ENCODE results near the gene UBE2Z.
A peak's percentile ranks its signal among the peaks of the same experiment; 100 is the strongest.
"Not testable (repeated sequence)": the region's sequence is repeated elsewhere in the genome, so short reads cannot be mapped to it uniquely, and the experiment has no call there.

The UBE2Z gene

DNA sequence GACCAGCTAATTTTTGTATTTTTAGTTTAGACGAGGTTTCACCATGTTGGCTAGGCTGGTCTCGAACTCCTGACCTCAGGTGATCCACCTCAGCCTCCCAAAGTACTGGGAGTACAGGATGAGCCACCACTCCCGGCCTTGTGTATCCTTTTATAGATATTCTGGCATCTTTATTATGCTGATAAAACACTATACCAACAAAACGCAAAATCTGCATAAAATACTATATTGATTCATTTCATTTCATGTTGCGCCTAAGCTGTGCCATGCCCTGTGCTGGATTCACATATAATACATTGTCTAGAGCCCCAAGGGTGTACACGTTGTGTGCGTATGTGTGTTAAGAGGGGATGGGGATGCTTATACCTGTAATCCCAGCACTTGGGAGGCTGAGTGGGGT lies 3.8 kb upstream of the UBE2Z start:
- no peak for DNase-seq (ENCODE audit: low read depth)

DNA sequence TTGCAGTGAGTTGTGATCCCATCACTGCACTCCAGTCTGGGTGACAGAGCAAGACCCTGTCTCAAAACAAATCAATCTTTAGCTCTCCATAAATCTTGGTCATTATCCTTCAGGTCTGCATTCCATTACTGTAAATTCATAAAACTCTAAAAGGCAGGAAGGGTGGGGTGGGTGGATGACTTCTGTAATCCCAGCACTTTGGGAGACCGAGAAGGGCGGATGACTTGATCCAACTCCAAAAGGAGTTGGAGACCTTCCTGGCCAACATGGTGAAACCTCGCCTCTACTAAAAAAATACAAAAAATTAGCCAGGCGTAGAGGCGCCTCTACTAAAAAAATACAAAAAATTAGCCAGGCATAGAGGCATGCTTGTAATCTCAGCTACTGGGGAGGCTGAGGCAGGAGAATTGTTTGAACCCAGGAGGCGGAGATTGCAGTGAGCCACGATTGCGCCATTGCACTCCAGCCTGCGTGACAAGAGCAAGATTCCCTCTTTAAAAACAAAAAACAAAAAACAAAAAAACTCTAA lies 2.2 kb upstream of the UBE2Z start:
- no peak for DNase-seq (ENCODE audit: low read depth)

DNA sequence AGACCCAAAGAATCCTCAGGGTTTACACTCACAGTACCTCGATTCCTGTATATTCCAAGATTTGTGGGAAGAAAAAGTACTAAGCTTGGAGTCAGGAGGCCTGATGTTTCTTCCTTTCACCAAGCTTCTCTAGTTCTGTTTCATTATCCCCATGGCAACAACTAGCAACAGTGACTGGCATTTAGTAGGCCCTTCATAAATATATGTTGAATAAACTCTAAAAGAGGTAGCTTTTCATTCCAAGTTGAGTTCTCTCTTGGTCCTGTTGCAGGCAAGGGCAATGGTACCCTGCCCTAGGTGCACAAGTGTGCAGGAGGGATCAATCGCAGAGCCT lies 527 bp upstream of the UBE2Z start:
- DNase-seq (ENCODE audit: low read depth): no peak

DNA sequence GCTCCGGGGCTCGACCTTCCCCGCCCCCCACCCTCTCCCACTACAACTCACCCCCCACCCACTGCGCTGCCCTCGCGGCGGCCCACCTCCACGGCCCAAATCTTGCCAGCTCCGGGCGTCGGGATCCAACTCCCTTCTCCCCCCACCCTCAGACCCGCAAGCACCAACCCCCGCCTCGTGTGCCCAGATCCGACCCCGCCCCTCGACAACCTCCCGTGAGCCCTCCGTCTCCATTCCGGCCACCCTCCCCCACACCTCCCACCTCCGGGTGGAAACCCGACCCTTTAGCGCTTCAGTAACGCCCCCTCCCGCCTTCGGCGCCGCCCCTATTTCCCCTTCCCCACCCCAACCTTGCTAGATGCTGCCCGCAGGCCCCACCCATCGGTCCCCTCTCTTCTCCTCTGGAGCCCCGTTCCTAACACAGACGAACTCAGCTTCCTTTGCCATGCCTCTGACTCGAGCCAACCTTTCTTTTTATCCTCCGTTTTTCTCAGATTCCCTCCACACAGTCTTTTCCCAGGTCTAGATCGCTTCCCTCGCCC lies 717 bp downstream of the UBE2Z start:
- DNase-seq (ENCODE audit: low read depth): peak; percentile 72

DNA sequence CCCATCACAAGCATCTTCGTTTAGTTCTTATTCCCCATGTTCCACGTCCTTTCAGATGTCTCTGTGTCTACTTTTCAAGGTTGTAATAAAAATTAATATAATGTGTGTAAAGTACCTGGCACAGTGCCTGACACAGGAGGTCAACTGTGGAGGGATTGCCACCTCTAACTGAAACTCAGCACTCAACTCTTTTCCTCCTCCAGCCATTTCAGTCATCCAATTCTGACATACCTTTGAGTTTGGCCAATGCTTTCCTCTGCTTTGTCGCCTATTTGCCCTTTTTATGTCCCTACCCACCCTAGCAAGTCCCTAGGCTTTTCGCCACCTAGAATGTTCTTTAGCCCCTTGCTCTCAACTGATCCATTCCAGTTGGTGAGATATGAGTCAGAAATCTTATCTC lies 1.6 kb downstream of the UBE2Z start:
- DNase-seq (ENCODE audit: low read depth): no peak

DNA sequence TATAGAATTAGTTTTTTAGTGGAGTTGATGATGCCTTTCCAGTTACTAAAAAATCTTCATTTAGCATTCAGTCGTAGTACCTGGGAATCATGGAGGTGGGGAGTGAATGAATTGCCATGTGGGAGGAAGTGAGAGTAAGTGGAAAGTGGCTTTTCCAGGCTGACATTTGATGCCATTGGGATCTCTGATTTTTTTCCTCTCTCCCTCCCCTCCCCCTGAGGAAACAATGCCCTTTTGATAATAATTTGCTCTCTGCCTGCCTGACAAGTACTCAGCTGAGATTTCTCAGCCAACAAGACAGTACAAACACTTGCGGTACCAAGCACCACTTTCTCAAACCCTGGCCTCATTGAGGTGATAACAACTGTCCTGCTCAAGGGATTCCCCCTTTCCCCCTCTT lies 2.2 kb downstream of the UBE2Z start:
- no peak for DNase-seq (ENCODE audit: low read depth)

DNA sequence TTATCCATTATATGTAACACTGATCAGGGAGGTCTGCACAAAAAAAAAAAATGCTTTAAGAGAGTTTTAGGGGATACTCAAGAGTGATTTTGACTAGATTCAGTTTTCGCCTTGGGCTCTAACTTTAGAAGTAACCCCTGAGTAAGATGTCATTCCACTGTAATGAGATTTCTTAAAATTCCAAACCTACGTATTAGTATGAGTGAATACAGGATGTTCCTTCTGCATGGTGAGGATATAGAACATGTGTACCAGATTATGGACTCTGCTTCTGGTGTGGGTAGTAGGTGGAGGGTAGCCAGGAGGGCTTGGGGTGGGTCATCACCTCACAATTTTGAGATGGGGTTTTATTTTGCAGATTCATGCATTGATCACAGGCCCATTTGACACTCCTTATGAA lies 4.3 kb downstream of the UBE2Z start:
- DNase-seq (ENCODE audit: low read depth): no peak

DNA sequence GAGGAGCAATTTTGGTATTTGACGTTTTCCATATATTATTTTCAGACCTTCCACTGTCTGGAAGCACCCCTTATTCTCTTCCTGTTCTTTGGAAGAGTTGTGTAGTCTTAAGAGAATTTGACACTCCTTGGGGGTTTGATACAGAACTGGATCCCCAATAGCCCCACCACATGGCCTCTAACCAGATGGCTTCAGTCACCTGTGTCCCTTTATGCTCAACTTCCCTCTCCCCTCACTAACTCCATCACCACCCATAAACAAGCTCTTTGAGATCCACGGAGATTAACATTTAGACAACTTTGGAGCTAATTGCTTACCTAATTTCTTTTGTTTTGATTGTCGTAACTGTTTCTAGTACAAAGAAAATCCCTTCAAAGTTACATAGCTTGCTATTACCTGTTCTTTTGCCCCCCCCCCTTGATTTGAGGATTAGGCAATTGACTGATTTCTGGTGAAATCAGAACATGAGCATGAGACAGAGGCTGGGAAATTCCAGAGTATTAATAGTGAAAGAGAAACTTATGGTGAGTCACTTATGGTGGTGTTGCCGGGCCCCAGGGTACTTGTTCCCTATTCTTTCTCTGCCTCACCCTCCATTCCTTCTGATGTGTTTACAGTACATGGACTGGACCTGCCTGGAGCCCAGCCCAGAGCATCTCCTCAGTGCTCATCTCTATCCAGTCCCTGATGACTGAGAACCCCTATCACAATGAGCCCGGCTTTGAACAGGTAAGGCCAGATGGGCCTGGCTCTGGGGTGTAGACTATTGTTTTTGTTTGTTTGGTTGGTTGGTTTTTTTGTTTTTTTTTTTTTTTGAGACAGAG lies 7.5 kb downstream of the UBE2Z start:
- DNase-seq (ENCODE audit: low read depth): no peak

DNA sequence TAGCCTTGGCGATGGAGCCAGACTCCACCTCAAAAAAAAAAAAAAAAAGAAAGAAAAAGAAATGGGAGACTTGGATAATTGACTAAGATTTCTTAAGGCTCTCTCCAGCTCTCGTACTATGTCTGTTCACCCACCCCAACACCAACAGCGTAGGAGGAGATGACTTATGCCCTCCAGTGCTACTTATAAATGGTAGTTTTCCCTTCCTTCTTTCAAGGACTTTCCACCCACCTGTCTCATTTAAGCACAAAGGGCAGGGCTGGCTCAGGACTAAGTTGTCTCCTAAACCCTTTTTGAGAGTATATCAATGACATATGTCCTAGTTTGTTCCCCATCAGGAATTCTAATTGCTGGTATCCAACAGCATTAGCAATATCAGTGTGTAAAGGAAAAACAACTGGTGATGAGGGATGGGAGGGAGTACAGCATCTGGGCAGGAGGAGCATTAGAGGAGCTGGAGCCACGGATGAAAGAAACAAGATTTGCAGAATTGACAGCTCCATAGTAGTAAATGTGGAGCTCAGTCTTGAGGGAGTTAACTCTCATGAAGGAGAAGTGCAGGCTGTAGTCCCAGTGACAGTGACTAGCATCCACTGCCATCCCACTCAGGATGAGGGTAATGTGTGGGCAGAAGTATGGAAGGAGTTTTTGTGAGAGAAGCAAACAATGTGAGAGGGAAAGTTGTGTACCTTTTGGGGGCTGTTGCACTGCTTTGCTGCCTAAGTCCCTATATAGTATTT lies 17.2 kb downstream of the UBE2Z start:
- no peak for DNase-seq (ENCODE audit: low read depth)

DNA sequence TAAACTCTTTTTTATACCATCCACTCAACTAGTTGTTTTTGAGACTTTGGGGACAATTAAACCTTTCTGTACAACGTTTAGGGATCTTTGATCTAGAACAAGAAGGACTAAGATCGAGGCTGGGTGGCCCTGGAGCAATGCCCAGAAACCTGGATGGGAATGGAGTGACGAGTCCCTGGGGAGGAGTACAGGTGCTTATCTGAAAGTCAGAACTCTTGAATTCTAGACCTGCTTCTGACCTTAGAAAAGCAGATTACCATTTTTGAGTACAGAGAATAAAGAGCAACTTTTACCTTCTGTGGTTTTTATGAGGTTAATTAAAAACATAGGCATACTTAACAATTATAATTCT lies 17.8 kb downstream of the UBE2Z start:
- DNase-seq (ENCODE audit: low read depth): no peak

DNA sequence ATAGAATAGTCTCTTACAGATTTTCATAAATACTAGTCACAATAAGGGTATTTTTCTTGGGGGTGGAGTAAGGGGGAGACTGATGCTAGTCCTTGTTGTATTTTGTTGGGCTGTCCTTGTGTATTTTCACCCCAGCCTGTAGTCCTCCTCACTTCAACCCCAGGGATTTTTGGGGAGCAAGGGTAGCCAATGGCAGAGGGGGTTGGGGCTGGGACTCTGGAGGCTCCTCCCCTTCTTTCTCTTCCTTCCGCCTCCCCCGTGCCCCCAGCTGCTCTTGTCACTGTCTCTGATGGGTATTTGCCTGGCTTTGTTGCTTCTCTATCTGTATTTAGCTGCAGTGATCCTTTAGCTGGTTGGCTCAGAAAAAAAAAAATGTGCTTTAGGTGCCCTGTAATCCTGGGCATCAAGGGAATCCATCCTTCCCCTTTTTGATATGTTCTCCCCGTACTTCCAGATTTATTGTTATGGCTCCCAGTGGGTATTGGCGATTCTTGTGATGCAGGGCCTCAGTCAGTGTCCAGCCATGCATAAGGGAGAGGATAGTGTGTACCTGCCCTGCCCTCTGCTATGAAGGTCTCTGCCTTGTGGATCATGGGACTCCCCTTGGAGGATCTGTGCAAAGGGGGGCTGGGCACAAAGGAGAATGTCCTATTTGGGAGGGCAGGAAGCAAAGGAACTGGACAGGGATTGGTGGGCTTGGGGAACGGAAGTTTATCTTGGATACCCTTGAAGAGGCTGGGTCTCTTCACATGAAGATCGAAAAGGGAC lies 20.0 kb downstream of the UBE2Z start:
- no peak for DNase-seq (ENCODE audit: low read depth)

DNA sequence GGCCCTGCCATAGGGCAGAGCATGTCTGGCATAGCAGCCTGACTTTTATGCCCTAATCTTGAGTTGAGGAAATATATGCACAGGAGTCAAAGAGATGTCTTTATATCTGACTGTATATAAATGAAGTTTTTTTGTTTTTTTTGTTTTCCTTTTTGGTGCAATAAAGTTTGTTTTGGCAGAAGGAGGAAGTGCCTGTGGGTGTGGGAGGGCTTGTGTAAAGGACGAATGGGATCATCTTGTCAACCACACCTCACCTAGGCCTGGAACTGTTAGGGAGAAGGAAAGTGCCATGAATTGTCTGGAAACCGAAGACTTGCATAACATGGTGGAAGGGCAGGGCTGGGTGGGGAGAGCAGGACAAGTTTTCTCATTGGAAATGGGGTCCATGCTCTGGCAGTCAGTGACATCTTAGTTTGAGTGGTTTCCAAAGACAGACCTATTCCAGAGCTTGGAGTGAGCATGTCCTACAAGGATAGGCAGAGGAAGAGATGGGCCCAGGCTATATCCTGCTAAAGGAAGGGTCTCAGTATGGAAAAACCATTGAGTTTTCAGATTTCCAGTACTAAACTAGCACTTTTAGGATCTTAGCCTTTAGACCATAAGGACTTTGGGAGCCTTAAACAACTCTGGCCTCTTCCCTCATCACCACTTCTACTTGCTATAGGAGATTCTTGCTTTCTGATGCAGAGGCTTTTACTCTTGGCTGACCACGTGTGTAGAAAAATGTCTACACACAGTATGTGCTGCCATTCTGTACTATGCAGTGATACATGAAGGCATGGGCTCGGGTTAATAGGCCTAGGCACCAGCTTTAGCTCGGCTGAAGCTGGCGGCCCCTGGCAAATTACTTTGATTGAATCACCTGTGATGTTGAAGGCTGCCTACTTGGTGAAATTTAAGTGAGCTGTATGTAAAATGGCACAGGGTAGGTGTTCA lies 20.9 kb downstream of the UBE2Z start:
- no peak for DNase-seq (ENCODE audit: low read depth)

DNA sequence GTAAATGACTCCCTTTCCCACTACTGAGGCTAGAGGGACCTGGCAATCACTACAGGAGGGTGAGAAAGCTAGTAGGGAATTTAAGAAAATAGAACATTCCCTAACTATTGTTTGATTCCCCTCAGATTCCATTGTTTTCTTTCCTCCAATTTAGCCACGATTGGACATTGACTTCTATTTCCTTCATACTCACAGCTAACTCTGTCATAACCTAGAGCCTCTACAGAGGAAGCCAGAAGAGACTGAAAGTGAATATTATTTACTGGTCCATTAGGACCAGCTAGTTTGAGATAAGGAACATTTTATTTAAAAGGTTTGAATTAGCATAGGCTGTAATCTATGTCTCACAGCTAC lies 21.6 kb downstream of the UBE2Z start:
- no peak for DNase-seq (ENCODE audit: low read depth)

DNA sequence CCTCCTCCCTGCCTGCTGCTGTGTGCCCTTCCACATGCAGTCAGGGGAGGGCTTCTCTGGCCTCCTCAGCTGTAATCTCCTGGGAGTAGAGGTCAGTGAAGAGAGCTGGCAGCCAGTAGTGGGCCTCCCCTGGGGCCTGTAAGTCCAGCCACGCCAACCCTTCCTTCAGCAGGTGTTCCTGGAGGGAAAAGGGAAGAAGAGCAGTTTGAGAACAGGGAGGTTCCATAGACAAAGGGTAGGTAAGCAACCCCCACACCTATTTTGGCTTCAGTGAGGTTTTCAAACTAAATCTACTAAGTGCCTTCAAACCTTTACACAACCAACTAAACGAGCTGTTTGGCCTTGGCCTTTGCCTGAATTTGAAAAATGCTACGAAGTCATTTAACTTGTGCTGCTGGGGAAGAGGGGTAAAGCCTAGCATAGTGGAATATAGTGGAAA lies 22.2 kb downstream of the UBE2Z start:
- DNase-seq (ENCODE audit: low read depth): no peak

DNA sequence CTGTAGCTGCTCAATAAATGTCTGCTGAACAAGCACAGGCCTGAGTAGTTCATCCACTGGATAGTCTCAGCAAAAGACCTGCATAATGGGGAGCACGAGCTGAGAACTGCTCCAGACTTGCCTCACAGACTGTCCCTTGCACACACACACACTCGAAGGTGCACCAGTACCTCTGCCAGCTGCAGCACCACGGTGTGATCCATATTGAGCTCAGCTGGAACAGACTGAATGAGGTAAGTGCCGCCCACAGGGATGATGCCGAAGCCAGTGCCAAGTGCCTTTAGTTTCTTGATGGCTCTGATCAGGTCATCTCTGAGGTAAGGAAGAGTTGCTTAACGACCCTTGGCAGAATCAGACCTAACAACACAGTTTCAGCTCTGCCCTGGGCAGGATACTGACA lies 24.8 kb downstream of the UBE2Z start:
- no peak for DNase-seq (ENCODE audit: low read depth)

DNA sequence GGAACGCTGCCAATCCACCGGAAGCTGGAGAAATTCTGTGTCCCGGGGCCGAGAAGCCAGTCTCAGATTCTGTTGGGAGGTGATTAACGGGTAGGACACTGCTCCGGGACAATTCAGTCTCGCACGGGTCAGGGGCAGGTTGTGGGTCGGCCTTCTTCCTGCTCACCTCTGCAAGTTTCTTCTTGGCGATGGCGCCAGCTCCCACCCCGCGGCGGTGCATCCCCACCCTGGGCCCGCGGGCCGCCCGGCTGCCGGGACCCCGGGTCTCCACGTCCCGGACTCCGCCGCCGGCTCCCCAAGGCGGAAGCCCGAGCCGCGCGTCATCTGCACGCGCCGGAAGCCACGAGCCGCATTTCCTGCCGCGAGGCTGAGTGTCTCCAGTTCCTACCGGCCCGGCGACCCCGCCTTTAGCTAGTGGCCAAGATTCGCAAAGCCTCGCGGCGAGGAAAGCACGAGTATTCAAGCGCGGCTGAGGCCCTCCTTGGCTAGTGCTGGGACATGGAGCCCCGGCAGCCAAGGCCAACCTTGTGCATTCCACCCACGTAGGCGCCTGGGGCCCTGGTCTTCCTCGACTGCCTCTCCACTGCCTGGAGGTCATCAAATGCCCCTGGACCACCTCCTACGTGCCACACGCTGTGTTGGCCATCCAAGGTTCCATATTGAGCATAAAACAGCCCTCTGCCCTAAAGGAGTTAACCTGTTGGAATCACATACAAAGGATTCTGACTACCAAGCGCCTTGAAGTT lies 36.5 kb downstream of the UBE2Z start, which contains the start of gene SNF8:
Gene SNF8 (minus strand): TSS at position 328 of the 746 bp plus-strand sequence. CDS start 108 bp downstream, at position 220.
- DNase-seq (ENCODE audit: low read depth): peak; percentile 97

DNA sequence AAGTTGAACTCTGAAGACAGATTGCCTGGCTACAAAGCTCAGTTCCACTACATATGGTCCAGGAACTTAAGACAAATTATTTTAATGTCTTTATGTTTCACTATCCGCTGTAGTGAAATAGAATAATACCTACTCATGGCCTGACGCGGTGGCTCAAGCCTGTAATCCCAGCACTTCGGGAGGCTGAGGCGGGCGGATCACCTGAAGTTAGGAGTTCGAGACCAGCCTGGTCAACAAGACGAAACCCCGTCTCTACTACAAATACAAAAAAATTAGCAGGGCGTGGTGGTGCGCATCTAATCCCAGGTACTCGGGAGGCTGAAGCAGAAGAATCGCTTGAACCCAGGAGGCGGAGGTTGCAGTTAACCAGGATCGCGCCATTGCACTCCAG lies 37.0 kb downstream of the UBE2Z start:
- DNase-seq (ENCODE audit: low read depth): not testable (repeated sequence)

DNA sequence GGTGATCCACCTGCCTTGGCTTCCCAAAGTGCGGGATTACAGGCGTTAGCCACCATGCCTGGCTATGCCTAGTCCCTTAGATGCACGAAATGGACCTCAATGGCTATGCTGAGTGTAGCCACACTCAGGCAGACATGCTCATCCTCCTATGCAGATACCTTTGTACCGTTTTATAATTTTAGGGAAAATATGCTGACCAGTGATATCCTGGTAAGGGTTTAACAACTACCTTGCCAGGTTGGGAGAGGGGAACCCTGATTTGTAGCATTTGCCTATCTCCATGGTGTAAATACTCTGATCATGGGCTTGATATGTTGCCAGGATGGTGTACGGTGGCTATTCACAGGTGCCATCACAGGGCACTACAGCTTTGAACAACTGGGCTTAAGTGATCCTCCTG lies 43.4 kb downstream of the UBE2Z start:
- DNase-seq (ENCODE audit: low read depth): no peak

DNA sequence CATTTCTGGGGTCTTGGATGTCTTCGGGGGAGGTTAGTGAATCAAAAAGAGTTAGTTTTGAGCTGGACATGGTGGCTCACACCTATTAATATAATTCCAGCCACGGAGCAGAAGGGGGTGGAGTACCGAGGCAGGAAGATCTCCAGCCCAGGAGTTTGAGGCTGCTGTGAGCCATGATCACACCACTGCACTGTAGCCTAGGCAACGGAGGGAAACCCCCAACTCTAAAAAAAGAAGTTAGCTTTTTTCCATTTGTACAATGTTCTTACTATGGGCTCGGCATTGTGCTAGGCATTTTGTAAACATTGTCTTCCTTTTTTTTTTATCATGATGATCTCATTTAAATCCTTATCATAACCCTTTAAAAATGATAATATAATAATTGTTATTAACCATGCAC lies 44.7 kb downstream of the UBE2Z start:
- DNase-seq (ENCODE audit: low read depth): no peak

DNA sequence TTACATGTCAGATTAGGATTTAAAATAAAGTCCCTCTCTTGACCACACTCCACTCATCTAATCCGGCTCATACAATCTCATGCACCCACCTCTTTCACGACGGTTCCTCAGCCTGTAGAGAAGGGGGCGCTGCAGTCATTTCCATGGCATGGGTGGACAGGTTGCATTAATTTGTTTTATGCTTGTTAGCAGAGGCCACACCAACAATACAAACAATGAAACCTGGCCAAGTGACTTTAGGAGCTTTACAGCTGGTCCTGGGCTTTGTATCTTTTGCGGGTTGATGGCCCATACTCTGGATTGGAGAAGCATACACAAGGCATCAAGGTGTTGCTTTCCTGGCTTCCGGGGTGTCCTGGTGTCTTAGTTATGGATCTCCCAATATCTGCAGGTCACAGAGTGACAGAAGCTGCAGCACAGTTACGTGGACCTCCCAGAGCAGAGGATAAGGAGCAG lies 46.1 kb downstream of the UBE2Z start:
- DNase-seq (ENCODE audit: low read depth): no peak

All from stimulated activated CD8-positive, alpha-beta memory T cell treated with anti-CD3 and anti-CD28 coated beads, Interleukin-15, amount 100 ng/mL, for 24 hours (primary cell).